Karpas-422 (cell line): Measurements from ENCODE around the gene CYB5A. TPM values are rescaled to one million over a fixed set of nuclear protein-coding genes. Genes with fewer than 3 reads are reported as not detected.

ENCODE experiments used
- DNase-seq: peaks from one replicate; pipeline ENCODE4 v3.0.0-alpha.2; 2015
- H2AFZ ChIP-seq: fragments of 200-600 bp; sonication (generic); 2 replicates; pipeline ENCODE4 v1.6.1; 2014; ENCODE audit warnings: antibody characterized with exemption, low read length, mixed read lengths
- H3K27ac ChIP-seq: fragments of 200-600 bp; sonication (generic); 2 replicates; pipeline ENCODE4 v1.5.1; 2014; ENCODE audit warnings: mild to moderate bottlenecking, low read length, moderate library complexity
- H3K27me3 ChIP-seq: fragments of 200-600 bp; sonication (generic); 2 replicates; pipeline ENCODE4 v1.6.1; 2014; ENCODE audit warnings: low read length, mixed read lengths
- H3K36me3 ChIP-seq: fragments of 200-600 bp; sonication (generic); 2 replicates; pipeline ENCODE4 v1.6.1; 2014; ENCODE audit warnings: low read length, mixed read lengths; ENCODE audit not compliant: insufficient read depth
- H3K4me1 ChIP-seq: fragments of 200-600 bp; sonication (generic); 2 replicates; pipeline ENCODE4 v1.6.1; 2014; ENCODE audit warnings: mild to moderate bottlenecking, low read length, mixed read lengths
- H3K4me2 ChIP-seq: fragments of 200-600 bp; sonication (generic); 2 replicates; pipeline ENCODE4 v1.6.1; 2014; ENCODE audit warnings: low read length, low read depth, mild to moderate bottlenecking; ENCODE audit not compliant: poor library complexity, severe bottlenecking
- H3K4me3 ChIP-seq: fragments of 200-600 bp; sonication (generic); 2 replicates; pipeline ENCODE4 v1.5.1; 2014; ENCODE audit warnings: mild to moderate bottlenecking, antibody characterized with exemption, low read length, mixed read lengths
- H3K79me2 ChIP-seq: fragments of 200-600 bp; sonication (generic); 2 replicates; pipeline ENCODE4 v1.6.1; 2014; ENCODE audit warnings: mild to moderate bottlenecking, low read length, mixed read lengths
- H3K9ac ChIP-seq: fragments of 200-600 bp; sonication (generic); 2 replicates; pipeline ENCODE4 v1.6.0; 2014; ENCODE audit warnings: low read length
- H3K9me2 ChIP-seq: fragments of 200-600 bp; sonication (generic), shearing (Covaris generic); replicated peaks from 2 replicates; pipeline ENCODE4 v1.6.0; 2014; ENCODE audit warnings: mild to moderate bottlenecking, low read length, moderate library complexity; ENCODE audit not compliant: insufficient read depth
- H3K9me3 ChIP-seq: fragments of 300-700, 200-600 bp; sonication (generic); 2 replicates; pipeline ENCODE4 v1.6.1; 2014; ENCODE audit warnings: low read length, mixed read lengths
- H4K20me1 ChIP-seq: fragments of 200-600 bp; sonication (generic); 2 replicates; pipeline ENCODE4 v1.6.1; 2014; ENCODE audit warnings: mild to moderate bottlenecking, antibody characterized with exemption, low read length, low read depth; ENCODE audit not compliant: insufficient read depth
- total RNA-seq: library from RNA; depleted of rRNA; stranded (reverse); fragments of >200 nt; shearing (Covaris generic); gene quantifications from 2 replicates; pipeline ENCODE4 v1.2.3, GENCODE V29; 2014; ENCODE audit warnings: low replicate concordance

CYB5A gene
- total RNA-seq, 1 experiment from 2014 or later = 50.9 TPM

- H3K9ac ChIP-seq = no peak overlapping the region
- no peaks in the 10 kb centered on the region for H3K36me3 ChIP-seq
- H3K9me2 ChIP-seq = no peaks in the 10 kb centered on the region
- no peak overlapping the region for H3K4me2 ChIP-seq
- H3K79me2 ChIP-seq = no peaks in the 10 kb centered on the region
- H3K4me3 ChIP-seq = no peak overlapping the region
- DNase-seq = no peak
- H3K27ac ChIP-seq = no peak overlapping the region
- no peaks in the 10 kb centered on the region for H3K9me3 ChIP-seq
- H2AFZ ChIP-seq = no peak overlapping the region
- H3K27me3 ChIP-seq = no peaks in the 10 kb centered on the region
- no peaks in the 10 kb centered on the region for H3K4me1 ChIP-seq
- H4K20me1 ChIP-seq = no peaks in the 10 kb centered on the region
Observed at GRCh38 chr18:74230922-74231714, 60.6 kb downstream of the CYB5A start.

GRCh38 chr18:74229891-74230290 lies 61.9 kb downstream of the CYB5A start:
- Histone ChIP-seq H3K9ac (no peak overlapping the region), H3K27me3 (no peaks in the 10 kb centered on the region), H3K4me2 (no peak overlapping the region), H3K4me3 (no peak overlapping the region), H3K79me2 (no peaks in the 10 kb centered on the region), H4K20me1 (no peaks in the 10 kb centered on the region), H3K9me2 (no peaks in the 10 kb centered on the region), H3K4me1 (no peaks in the 10 kb centered on the region), H2AFZ (no peak overlapping the region), H3K9me3 (no peaks in the 10 kb centered on the region), H3K36me3 (no peaks in the 10 kb centered on the region), H3K27ac (no peak overlapping the region)
- no peak for DNase-seq

- Histone ChIP-seq H3K27ac (no peak overlapping the region), H3K9me2 (no peaks in the 10 kb centered on the region), H2AFZ (no peak overlapping the region), H3K4me2 (no peak overlapping the region), H3K9ac (no peak overlapping the region), H3K4me3 (no peak overlapping the region), H3K27me3 (no peaks in the 10 kb centered on the region), H3K9me3 (no peaks in the 10 kb centered on the region), H4K20me1 (no peaks in the 10 kb centered on the region), H3K36me3 (no peaks in the 10 kb centered on the region), H3K79me2 (no peaks in the 10 kb centered on the region), H3K4me1 (no peaks in the 10 kb centered on the region)
- DNase-seq = no peak
Observed at GRCh38 chr18:74229005-74229404, 62.8 kb downstream of the CYB5A start.

- Histone ChIP-seq H4K20me1 (no peaks in the 10 kb centered on the region), H3K27me3 (no peaks in the 10 kb centered on the region), H3K9me2 (no peaks in the 10 kb centered on the region), H3K27ac (no peak overlapping the region), H3K79me2 (no peaks in the 10 kb centered on the region), H3K36me3 (no peaks in the 10 kb centered on the region), H3K4me1 (no peaks in the 10 kb centered on the region), H3K9me3 (no peaks in the 10 kb centered on the region), H3K4me3 (no peak overlapping the region), H3K9ac (no peak overlapping the region), H2AFZ (no peak overlapping the region), H3K4me2 (no peak overlapping the region)
- no peak for DNase-seq
Observed at GRCh38 chr18:74228312-74228711, 63.5 kb downstream of the CYB5A start.

- H2AFZ ChIP-seq = no peak overlapping the region
- H3K27ac ChIP-seq = no peak overlapping the region
- no peak for DNase-seq
- H3K9ac ChIP-seq = no peak overlapping the region
- H3K36me3 ChIP-seq = no peaks in the 10 kb centered on the region
- no peak overlapping the region for H3K4me2 ChIP-seq
- H3K9me3 ChIP-seq = no peaks in the 10 kb centered on the region
- no peaks in the 10 kb centered on the region for H3K9me2 ChIP-seq
- H3K79me2 ChIP-seq = no peaks in the 10 kb centered on the region
- no peaks in the 10 kb centered on the region for H3K27me3 ChIP-seq
- H3K4me1 ChIP-seq = no peaks in the 10 kb centered on the region
- H4K20me1 ChIP-seq = no peaks in the 10 kb centered on the region
- H3K4me3 ChIP-seq = no peak overlapping the region
Observed at GRCh38 chr18:74226666-74227065, 65.1 kb downstream of the CYB5A start.

GRCh38 chr18:74226156-74226555 lies 65.6 kb downstream of the CYB5A start:
- Histone ChIP-seq H3K4me3 (no peak overlapping the region), H3K36me3 (no peaks in the 10 kb centered on the region), H4K20me1 (no peaks in the 10 kb centered on the region), H3K27ac (no peak overlapping the region), H3K4me1 (no peaks in the 10 kb centered on the region), H3K27me3 (no peaks in the 10 kb centered on the region), H3K9me2 (no peaks in the 10 kb centered on the region), H2AFZ (no peak overlapping the region), H3K9me3 (no peaks in the 10 kb centered on the region), H3K4me2 (no peak overlapping the region), H3K79me2 (no peaks in the 10 kb centered on the region), H3K9ac (no peak overlapping the region)
- DNase-seq = no peak

- H3K79me2 ChIP-seq = no peaks in the 10 kb centered on the region
- no peak overlapping the region for H3K4me2 ChIP-seq
- H3K36me3 ChIP-seq = no peaks in the 10 kb centered on the region
- no peak for DNase-seq
- H3K9ac ChIP-seq = no peak overlapping the region
- H3K4me1 ChIP-seq = no peaks in the 10 kb centered on the region
- H3K9me3 ChIP-seq = no peaks in the 10 kb centered on the region
- H3K4me3 ChIP-seq = no peak overlapping the region
- no peaks in the 10 kb centered on the region for H3K9me2 ChIP-seq
- no peaks in the 10 kb centered on the region for H4K20me1 ChIP-seq
- no peak overlapping the region for H3K27ac ChIP-seq
- H3K27me3 ChIP-seq = no peaks in the 10 kb centered on the region
- no peak overlapping the region for H2AFZ ChIP-seq
Observed at GRCh38 chr18:74225193-74225840, 66.4 kb downstream of the CYB5A start.

- H4K20me1 ChIP-seq = no peaks in the 10 kb centered on the region
- H3K4me2 ChIP-seq = no peak overlapping the region
- H3K79me2 ChIP-seq = no peaks in the 10 kb centered on the region
- H3K9me3 ChIP-seq = no peaks in the 10 kb centered on the region
- H2AFZ ChIP-seq = no peak overlapping the region
- H3K27me3 ChIP-seq = no peaks in the 10 kb centered on the region
- H3K9me2 ChIP-seq = no peaks in the 10 kb centered on the region
- no peak overlapping the region for H3K27ac ChIP-seq
- no peak for DNase-seq
- no peaks in the 10 kb centered on the region for H3K36me3 ChIP-seq
- H3K9ac ChIP-seq = no peak overlapping the region
- H3K4me3 ChIP-seq = no peak overlapping the region
- no peaks in the 10 kb centered on the region for H3K4me1 ChIP-seq
Observed at GRCh38 chr18:74222710-74223494, 68.9 kb downstream of the CYB5A start.
